ENCODE data around the gene ILDR2.

GRCh38 chr1:166900987-166901386 lies 74.4 kb downstream of the ILDR2 start:
- no peak for TF ChIP-seq CTCF (tag by site-specific recombination; IDR thresholded peaks at IDR 0.05)
- no peak for TF ChIP-seq ZNF138 (tag by site-specific recombination; IDR thresholded peaks at IDR 0.05; ENCODE audit: borderline replicate concordance)
- no peak for TF ChIP-seq ELK4 (IDR thresholded peaks at IDR 0.05; ENCODE audit: borderline replicate concordance, low read depth, low read length)

Measured in HEK293 (cell line).